Progenitor cell of endocrine pancreas (in vitro differentiated cells): ENCODE results near the gene PCDH1. TPM values are rescaled to one million over a fixed set of nuclear protein-coding genes. Genes with fewer than 3 reads are reported as not detected.
A peak's percentile ranks its signal among the peaks of the same experiment; 100 is the strongest.

Source experiments
- DNase-seq: peaks from one replicate; pipeline ENCODE4 v3.0.0; 2021; ENCODE audit warnings: low spot score; ENCODE audit not compliant: unreplicated experiment
- H3K27ac Mint-ChIP-seq: 2 replicates; pipeline ENCODE4 v1.8.0; 2021; ENCODE audit warnings: mild to moderate bottlenecking, moderate library complexity, mixed read lengths
- H3K27me3 Mint-ChIP-seq: 2 replicates; pipeline ENCODE4 v1.8.0; 2021; ENCODE audit warnings: mixed read lengths
- H3K36me3 Mint-ChIP-seq: 2 replicates; pipeline ENCODE4 v1.8.0; 2022; ENCODE audit warnings: mixed read lengths; ENCODE audit not compliant: insufficient read depth
- H3K4me1 Mint-ChIP-seq: 2 replicates; pipeline ENCODE4 v1.8.0; 2021; ENCODE audit warnings: low read depth, mixed read lengths
- H3K4me3 Mint-ChIP-seq: 2 replicates; pipeline ENCODE4 v1.8.0; 2021; ENCODE audit warnings: low read depth, mild to moderate bottlenecking, moderate library complexity, mixed read lengths
- H3K9me3 Mint-ChIP-seq: 2 replicates; pipeline ENCODE4 v1.8.0; 2021; ENCODE audit warnings: low read depth, mixed read lengths
- total RNA-seq: library from RNA; stranded (reverse); gene quantifications from 2 replicates; pipeline ENCODE4 v1.2.1, GENCODE V29; 2021
- TF ChIP-seq, protein P1 (sequence below): fragments of 200-600 bp; sonication (generic); IDR thresholded peaks from one replicate; pipeline ENCODE4 v1.5.0; 2021; ENCODE audit warnings: antibody characterized with exemption, mild to moderate bottlenecking; ENCODE audit not compliant: unreplicated experiment

The PCDH1 gene
- total RNA-seq, 1 donor from 2014 or later, result 6.3 TPM

DNA sequence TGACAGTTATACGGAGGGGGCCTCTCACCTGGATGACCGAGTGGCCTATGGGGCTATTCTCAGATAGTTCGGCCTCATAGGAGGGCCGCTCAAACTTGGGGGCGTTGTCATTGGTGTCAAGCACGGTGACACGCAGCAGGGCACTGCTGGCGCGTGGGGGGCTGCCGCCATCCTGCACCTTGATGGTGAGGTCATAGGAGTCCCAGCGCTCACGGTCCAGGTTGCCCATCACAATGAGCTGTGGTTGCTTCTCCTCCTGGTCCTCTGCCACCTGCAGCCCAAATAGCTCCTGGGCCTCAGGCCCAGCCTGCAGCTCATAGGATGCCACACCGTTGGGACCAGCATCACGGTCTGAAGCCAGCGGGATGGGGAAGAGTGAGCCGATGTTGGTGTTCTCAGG is 9.7 kb downstream of the PCDH1 start:
- Mint-ChIP-seq H3K36me3 (no peaks in the 10 kb centered on the region), H3K4me1 (peaks cover 14% of the 10 kb centered on the region), H3K27me3 (peaks cover 19% of the 10 kb centered on the region), H3K9me3 (no peaks in the 10 kb centered on the region), H3K4me3 (no peak overlapping the region), H3K27ac (no peak overlapping the region)
- no peak for DNase-seq
- TF ChIP-seq, protein P1, sequence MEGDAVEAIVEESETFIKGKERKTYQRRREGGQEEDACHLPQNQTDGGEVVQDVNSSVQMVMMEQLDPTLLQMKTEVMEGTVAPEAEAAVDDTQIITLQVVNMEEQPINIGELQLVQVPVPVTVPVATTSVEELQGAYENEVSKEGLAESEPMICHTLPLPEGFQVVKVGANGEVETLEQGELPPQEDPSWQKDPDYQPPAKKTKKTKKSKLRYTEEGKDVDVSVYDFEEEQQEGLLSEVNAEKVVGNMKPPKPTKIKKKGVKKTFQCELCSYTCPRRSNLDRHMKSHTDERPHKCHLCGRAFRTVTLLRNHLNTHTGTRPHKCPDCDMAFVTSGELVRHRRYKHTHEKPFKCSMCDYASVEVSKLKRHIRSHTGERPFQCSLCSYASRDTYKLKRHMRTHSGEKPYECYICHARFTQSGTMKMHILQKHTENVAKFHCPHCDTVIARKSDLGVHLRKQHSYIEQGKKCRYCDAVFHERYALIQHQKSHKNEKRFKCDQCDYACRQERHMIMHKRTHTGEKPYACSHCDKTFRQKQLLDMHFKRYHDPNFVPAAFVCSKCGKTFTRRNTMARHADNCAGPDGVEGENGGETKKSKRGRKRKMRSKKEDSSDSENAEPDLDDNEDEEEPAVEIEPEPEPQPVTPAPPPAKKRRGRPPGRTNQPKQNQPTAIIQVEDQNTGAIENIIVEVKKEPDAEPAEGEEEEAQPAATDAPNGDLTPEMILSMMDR, result no peak

- TF ChIP-seq, protein P1, result no peak
- no peak overlapping the region for H3K27ac Mint-ChIP-seq
- no peak overlapping the region for H3K4me3 Mint-ChIP-seq
- H3K27me3 Mint-ChIP-seq, result peaks cover 17% of the 10 kb centered on the region
- peaks cover 14% of the 10 kb centered on the region for H3K4me1 Mint-ChIP-seq
- H3K36me3 Mint-ChIP-seq, result no peaks in the 10 kb centered on the region
- DNase-seq, result no peak
- H3K9me3 Mint-ChIP-seq, result no peaks in the 10 kb centered on the region
Observed at GRCh38 chr5:141867651-141868050, 10.6 kb downstream of the PCDH1 start.

GRCh38 chr5:141867139-141867538 is 11.1 kb downstream of the PCDH1 start:
- peak overlapping the region; percentile 10 for H3K27ac Mint-ChIP-seq

GRCh38 chr5:141866096-141866495 is 12.1 kb downstream of the PCDH1 start:
- no peak for DNase-seq
- H3K4me3 Mint-ChIP-seq, result no peak overlapping the region
- TF ChIP-seq, protein P1, result no peak
- no peak overlapping the region for H3K27ac Mint-ChIP-seq
- peaks cover 13% of the 10 kb centered on the region for H3K4me1 Mint-ChIP-seq
- no peaks in the 10 kb centered on the region for H3K9me3 Mint-ChIP-seq
- H3K27me3 Mint-ChIP-seq, result peaks cover 9% of the 10 kb centered on the region
- H3K36me3 Mint-ChIP-seq, result no peaks in the 10 kb centered on the region

More at GRCh38 chr5:141867139-141867538, 11.1 kb downstream of the PCDH1 start:
- Mint-ChIP-seq H3K9me3 (no peaks in the 10 kb centered on the region), H3K36me3 (no peaks in the 10 kb centered on the region), H3K4me1 (peaks cover 13% of the 10 kb centered on the region), H3K4me3 (no peak overlapping the region), H3K27me3 (peaks cover 12% of the 10 kb centered on the region)
- TF ChIP-seq, protein P1, result no peak
- DNase-seq, result no peak

GRCh38 chr5:141865406-141865805 is 12.8 kb downstream of the PCDH1 start:
- no peaks in the 10 kb centered on the region for H3K36me3 Mint-ChIP-seq
- H3K9me3 Mint-ChIP-seq, result no peaks in the 10 kb centered on the region
- H3K27me3 Mint-ChIP-seq, result peaks cover 3% of the 10 kb centered on the region
- peaks cover 10% of the 10 kb centered on the region for H3K4me1 Mint-ChIP-seq
- H3K27ac Mint-ChIP-seq, result no peak overlapping the region
- DNase-seq, result no peak
- H3K4me3 Mint-ChIP-seq, result no peak overlapping the region
- TF ChIP-seq, protein P1, result no peak
